NCI-H748 (cell line): Measurements from ENCODE around the gene INHBC.
A peak's percentile ranks its signal among the peaks of the same experiment; 100 is the strongest.

Source experiments
- DNase-seq: peaks from one replicate; lab custom pipeline; 2025; ENCODE audit not compliant: unreplicated experiment; lab: John Stamatoyannopoulos, UW

INHBC gene

GRCh38 chr12:57467212-57467874 lies 32.8 kb downstream of the INHBC start:
- DNase-seq, result no peak

- DNase-seq, result no peak
These were observed 33.3 kb downstream of the INHBC start for GRCh38 chr12:57467915-57468314.

- DNase-seq, result no peak
These were observed 34.9 kb downstream of the INHBC start for GRCh38 chr12:57469296-57470164.

GRCh38 chr12:57470286-57470969 lies 35.8 kb downstream of the INHBC start:
- DNase-seq, result no peak

- no peak for DNase-seq
These were observed 36.5 kb downstream of the INHBC start for GRCh38 chr12:57470970-57471656.

- DNase-seq, result no peak
These were observed 37.1 kb downstream of the INHBC start for GRCh38 chr12:57471661-57472060.

- DNase-seq, result no peak
These were observed 37.8 kb downstream of the INHBC start for GRCh38 chr12:57472391-57472790.

- DNase-seq, result peak; percentile 15
These were observed 38.8 kb downstream of the INHBC start for GRCh38 chr12:57473392-57473791.

GRCh38 chr12:57473886-57474285 lies 39.3 kb downstream of the INHBC start:
- no peak for DNase-seq

- peak; percentile 11 for DNase-seq
These were observed 39.8 kb downstream of the INHBC start for GRCh38 chr12:57474430-57474829.

- DNase-seq, result no peak
These were observed 40.3 kb downstream of the INHBC start for GRCh38 chr12:57474862-57475261.

GRCh38 chr12:57475271-57476161 lies 40.9 kb downstream of the INHBC start:
- peak; percentile 39 for DNase-seq

GRCh38 chr12:57476162-57476992 lies 41.8 kb downstream of the INHBC start:
- DNase-seq, result peak; percentile 31

GRCh38 chr12:57476993-57477709 lies 42.6 kb downstream of the INHBC start:
- no peak for DNase-seq

- no peak for DNase-seq
These were observed 43.4 kb downstream of the INHBC start for GRCh38 chr12:57477710-57478681.

- no peak for DNase-seq
These were observed 44.4 kb downstream of the INHBC start for GRCh38 chr12:57479043-57479375.

- DNase-seq, result no peak
These were observed 45.0 kb downstream of the INHBC start, which contains the start of gene ARHGAP9 for GRCh38 chr12:57479376-57480115. TSS of gene ARHGAP9 (minus strand) at chr12:57479866. CDS start at chr12:57479406, 460 bp downstream.
